Activated CD4-positive, alpha-beta memory T cell treated with anti-CD3 and anti-CD28 coated beads, Interleukin-2, amount 10 ng/mL, durations not matched to agents 7 days and 5 days (primary cell): ENCODE measurements around the gene VAMP8. TPM values are rescaled to one million over a fixed set of nuclear protein-coding genes. Genes with fewer than 3 reads are reported as not detected.

Experiments
- CTCF ChIA-PET: fragments of 350-600 bp; sonication (Branson Sonifier 250); formaldehyde crosslinking; loops from one replicate; lab custom pipeline; 2021; ENCODE audit warnings: antibody characterized with exemption, inconsistent platforms; lab: Charles Lee
- POLR2A ChIA-PET: fragments of 350-600 bp; sonication (Branson Sonifier 250); formaldehyde crosslinking; loops from one replicate; lab custom pipeline; 2021; ENCODE audit warnings: antibody characterized with exemption; lab: Charles Lee
- DNase-seq: peaks from one replicate; pipeline ENCODE4 v3.0.0-alpha.2; 2020
- H3K27ac Mint-ChIP-seq: one replicate; pipeline ENCODE4 v1.8.0; 2021; ENCODE audit warnings: mild to moderate bottlenecking, mixed read lengths
- H3K27me3 Mint-ChIP-seq: one replicate; pipeline ENCODE4 v1.8.0; 2021; ENCODE audit warnings: mixed read lengths
- H3K36me3 Mint-ChIP-seq: one replicate; pipeline ENCODE4 v1.8.0; 2021; ENCODE audit warnings: low read depth, mixed read lengths
- H3K4me1 Mint-ChIP-seq: one replicate; pipeline ENCODE4 v1.8.0; 2021; ENCODE audit warnings: mixed read lengths
- H3K4me3 Mint-ChIP-seq: one replicate; pipeline ENCODE4 v1.8.0; 2021; ENCODE audit warnings: mild to moderate bottlenecking, mixed read lengths
- H3K9me3 Mint-ChIP-seq: one replicate; pipeline ENCODE4 v1.8.0; 2021; ENCODE audit warnings: mixed read lengths
- total RNA-seq, 2 experiments: library from RNA; stranded (reverse); gene quantifications; one replicate each; pipeline ENCODE4 v1.2.3, GENCODE V29; 2021

Gene VAMP8
- total RNA-seq, 2 experiments from 2014 or later = 132 to 133 TPM

DNA sequence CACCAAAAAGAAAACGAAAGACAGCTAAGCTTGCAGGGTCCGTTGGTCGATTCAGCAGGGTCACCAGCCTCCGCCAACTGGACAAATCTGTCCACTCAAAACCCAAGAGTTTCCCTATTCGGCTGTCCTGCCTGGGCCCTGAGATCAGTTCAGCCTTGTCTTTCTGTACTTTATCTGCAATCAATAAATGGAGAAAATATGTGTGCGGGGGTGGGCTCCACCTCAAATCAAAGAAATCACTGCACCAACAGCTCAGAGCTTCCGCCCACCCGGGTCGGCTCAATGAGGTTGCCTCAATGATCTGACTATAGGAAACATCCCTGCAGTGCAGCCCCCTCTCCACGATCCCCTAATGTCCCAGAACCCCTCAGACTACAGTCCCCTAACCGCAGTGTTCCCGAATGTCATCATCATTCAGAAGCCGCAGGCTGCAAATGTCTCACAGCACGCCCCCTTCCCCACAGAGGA is 16.5 kb upstream of the VAMP8 start:
- CTCF ChIA-PET = interaction anchor here (0.6 to 2.2 kb wide), 7 partner anchors 10 to 261 kb away, joined by 3 to 27 read pairs (median 3); partner anchors contain the start of genes MAT2A, SH2D6 and VAMP8
- Mint-ChIP-seq H3K9me3 (no peaks in the 10 kb centered on the region), H3K27ac (peak overlapping the region; percentile 90), H3K27me3 (no peaks in the 10 kb centered on the region), H3K36me3 (peaks cover 8% of the 10 kb centered on the region), H3K4me1 (peaks cover 36% of the 10 kb centered on the region), H3K4me3 (peak overlapping the region; percentile 87)
- POLR2A ChIA-PET = interaction anchor here (0.8 to 2.9 kb wide), 16 partner anchors 8 to 234 kb away, joined by 3 to 25 read pairs (median 4); partner anchors contain the start of genes ELMOD3, MAT2A, RETSAT and RNF181
- DNase-seq = no peak

DNA sequence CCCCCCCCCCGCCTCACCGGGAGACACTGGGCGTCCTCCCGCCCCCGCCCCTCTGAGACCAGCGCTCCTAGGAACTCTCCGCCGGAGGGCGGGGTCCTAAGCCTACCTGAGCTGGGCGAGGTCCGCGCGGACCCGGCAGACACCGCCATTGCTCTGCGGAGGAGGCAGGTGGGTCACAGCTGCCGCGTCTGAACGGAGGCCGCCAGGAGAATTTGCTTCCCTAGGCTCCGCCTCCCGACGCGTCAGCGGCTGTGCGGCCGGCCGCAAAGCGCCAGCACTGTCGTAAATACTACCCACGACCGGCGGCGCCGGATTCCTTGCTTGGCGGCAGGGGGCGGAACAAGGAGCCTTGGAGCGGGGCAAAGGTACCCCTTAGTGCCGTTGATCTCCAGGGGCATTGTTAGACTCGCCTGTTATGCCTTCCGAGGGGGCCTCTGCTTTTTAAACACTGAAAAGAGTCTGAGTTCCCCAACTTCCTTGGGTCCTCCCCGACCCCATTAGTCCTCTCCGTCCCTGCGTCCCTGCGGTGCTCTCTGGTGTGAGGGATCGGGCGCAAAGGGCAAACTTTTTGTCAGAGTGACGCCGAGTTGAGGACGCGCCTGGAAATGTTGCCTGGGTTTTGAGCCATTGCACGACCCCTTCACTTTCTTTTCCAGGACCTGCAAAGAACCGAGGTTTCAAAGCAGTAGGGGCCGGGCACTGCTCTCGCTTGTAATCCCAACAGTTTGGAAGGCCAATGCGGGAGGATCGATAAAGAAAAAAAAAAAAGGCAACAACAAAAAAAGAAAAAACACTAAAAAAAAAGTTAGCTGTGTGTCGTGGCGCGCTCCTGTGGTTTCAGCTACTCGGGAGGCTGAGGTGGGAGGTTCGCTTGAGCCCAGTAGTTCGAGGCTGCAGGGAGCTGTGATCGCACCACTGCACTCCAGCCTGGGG is 15.8 kb upstream of the VAMP8 start, which contains the start of gene GGCX:
GGCX (minus strand) TSS at position 214 of the 933 bp plus-strand sequence; CDS start at position 149, 65 bp downstream.
- Mint-ChIP-seq H3K4me1 (peaks cover 36% of the 10 kb centered on the region), H3K36me3 (peaks cover 8% of the 10 kb centered on the region), H3K9me3 (no peaks in the 10 kb centered on the region), H3K27me3 (no peaks in the 10 kb centered on the region), H3K27ac (peak within 1 kb of the TSS; percentile 90), H3K4me3 (peak within 1 kb of the TSS; percentile 87)
- DNase-seq = peak; percentile 96
- POLR2A ChIA-PET = interaction anchor here (0.6 to 2.9 kb wide), 13 partner anchors 9 to 207 kb away, joined by 3 to 25 read pairs (median 6); partner anchors contain the start of genes ELMOD3, MAT2A, RETSAT and SH2D6
- CTCF ChIA-PET = interaction anchor here (0.6 to 2.2 kb wide), 6 partner anchors 10 to 234 kb away, joined by 3 to 27 read pairs (median 4); partner anchors contain the start of genes MAT2A and VAMP8

DNA sequence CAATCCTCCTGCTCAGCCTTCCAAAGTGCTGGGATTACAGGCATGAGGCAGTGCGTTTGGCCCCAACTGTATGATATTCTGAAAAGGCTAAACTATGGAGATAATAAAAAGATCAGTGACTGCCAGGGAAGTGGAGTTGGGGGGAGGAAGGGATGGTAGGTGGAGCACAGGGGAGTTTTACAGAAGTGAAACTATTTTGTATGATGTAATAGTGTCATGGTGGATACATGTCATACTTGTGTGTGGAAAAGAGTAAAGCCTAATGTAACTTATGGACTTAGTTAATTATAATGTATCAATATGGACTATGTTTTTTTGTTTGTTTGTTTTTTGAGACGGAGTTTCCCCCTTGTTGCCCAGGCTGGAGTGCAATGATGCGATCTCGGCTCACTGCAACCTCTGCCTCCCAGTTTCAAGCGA is 13.2 kb upstream of the VAMP8 start:
- Mint-ChIP-seq H3K4me1 (peaks cover 28% of the 10 kb centered on the region), H3K9me3 (no peaks in the 10 kb centered on the region), H3K27ac (no peak overlapping the region), H3K4me3 (peak overlapping the region; percentile 5), H3K27me3 (no peaks in the 10 kb centered on the region), H3K36me3 (no peaks in the 10 kb centered on the region)
- ChIA-PET CTCF (no interaction called here), POLR2A (no interaction called here)
- no peak for DNase-seq

DNA sequence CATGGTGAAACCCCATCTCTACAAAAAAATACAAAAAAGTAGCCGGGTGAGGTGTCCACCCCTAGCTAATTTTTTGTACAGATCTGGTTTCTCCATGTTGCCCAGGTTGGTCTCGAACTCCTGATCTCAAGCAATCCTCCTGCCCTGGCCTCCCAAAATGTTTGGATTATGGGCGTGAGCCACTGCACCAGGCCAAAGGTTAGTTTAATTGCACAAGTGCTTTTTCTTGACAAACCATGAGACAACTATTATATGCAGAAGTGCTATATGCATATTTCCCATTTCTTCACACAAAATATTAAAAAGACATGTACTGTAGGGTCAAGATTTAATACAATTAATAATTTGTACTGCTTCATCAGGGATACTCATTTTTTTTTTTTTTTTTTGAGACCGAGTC is 11.1 kb upstream of the VAMP8 start:
- Mint-ChIP-seq H3K4me1 (peaks cover 11% of the 10 kb centered on the region), H3K27me3 (peaks cover 12% of the 10 kb centered on the region), H3K36me3 (no peaks in the 10 kb centered on the region), H3K9me3 (no peaks in the 10 kb centered on the region), H3K4me3 (no peak overlapping the region), H3K27ac (no peak overlapping the region)
- POLR2A ChIA-PET = interaction anchor here (1.2 kb wide), 1 partner anchor 12 kb away, joined by 3 read pairs; the partner anchor contains the start of gene VAMP8
- no peak for DNase-seq
- CTCF ChIA-PET = interaction anchor here (0.7 to 1.6 kb wide), 2 partner anchors 10 to 175 kb away, joined by 3 to 4 read pairs; no protein-coding TSS in a partner anchor

DNA sequence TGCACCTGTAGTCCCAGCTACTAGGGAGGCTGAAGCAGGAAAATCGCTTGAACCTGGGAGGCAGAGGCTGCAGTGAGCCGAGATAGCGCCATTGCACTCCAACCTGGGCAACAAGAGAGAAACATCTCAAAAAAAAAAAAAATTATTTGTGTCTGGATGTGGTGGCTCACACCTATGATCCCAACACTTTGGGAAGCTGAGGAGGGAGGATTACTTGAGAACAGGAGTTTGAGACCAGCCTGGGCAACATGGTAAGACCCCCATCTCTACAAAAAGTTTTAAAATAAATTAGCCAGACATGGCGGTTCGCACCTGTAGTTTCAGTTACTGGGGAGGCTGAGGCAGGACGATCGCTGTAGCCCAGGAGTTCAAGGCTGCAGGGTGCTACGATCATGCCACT is 1.6 kb upstream of the VAMP8 start:
- peaks cover 27% of the 10 kb centered on the region for H3K4me1 Mint-ChIP-seq
- peaks cover 13% of the 10 kb centered on the region for H3K27me3 Mint-ChIP-seq
- H3K36me3 Mint-ChIP-seq = peaks cover 19% of the 10 kb centered on the region
- ChIA-PET CTCF (interaction anchor here (1.1 kb wide), 1 partner anchor 12 kb away, joined by 3 read pairs; no protein-coding TSS in a partner anchor), POLR2A (interaction anchor here (2.1 kb wide), 1 partner anchor 30 kb away, joined by 5 read pairs; no protein-coding TSS in a partner anchor)
- no peak for DNase-seq
- H3K9me3 Mint-ChIP-seq = no peaks in the 10 kb centered on the region
- H3K27ac Mint-ChIP-seq = no peak overlapping the region
- H3K4me3 Mint-ChIP-seq = no peak overlapping the region

DNA sequence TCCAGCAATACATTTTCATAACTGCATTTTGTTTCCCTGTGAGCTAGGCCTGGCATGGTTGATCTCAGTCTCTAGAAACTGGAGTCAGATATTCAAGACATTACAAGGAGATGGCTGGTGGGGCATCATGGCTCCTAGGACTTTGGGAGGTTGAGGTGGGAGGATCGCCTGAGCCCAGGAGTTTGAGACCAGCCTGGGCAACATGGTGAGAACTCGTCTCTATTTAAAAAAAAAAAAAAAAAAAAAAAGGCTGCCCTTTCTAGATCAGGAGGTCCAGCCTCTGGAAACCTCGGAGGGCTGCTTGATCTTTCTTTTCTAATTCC is 362 bp upstream of the VAMP8 start:
- Mint-ChIP-seq H3K27me3 (peaks cover 6% of the 10 kb centered on the region), H3K9me3 (no peaks in the 10 kb centered on the region), H3K27ac (peak overlapping the region; percentile 68), H3K4me3 (peak overlapping the region; percentile 97), H3K36me3 (peaks cover 26% of the 10 kb centered on the region), H3K4me1 (peaks cover 34% of the 10 kb centered on the region)
- POLR2A ChIA-PET = interaction anchor here (0.6 to 4.9 kb wide), 12 partner anchors 10 to 399 kb away, joined by 3 to 38 read pairs (median 6); partner anchors contain the start of genes C2orf68, ELMOD3, MAT2A and RETSAT
- CTCF ChIA-PET = interaction anchor here (0.7 to 1.8 kb wide), 6 partner anchors 15 to 665 kb away, joined by 3 to 6 read pairs (median 3); partner anchors contain the start of gene GGCX
- no peak for DNase-seq

DNA sequence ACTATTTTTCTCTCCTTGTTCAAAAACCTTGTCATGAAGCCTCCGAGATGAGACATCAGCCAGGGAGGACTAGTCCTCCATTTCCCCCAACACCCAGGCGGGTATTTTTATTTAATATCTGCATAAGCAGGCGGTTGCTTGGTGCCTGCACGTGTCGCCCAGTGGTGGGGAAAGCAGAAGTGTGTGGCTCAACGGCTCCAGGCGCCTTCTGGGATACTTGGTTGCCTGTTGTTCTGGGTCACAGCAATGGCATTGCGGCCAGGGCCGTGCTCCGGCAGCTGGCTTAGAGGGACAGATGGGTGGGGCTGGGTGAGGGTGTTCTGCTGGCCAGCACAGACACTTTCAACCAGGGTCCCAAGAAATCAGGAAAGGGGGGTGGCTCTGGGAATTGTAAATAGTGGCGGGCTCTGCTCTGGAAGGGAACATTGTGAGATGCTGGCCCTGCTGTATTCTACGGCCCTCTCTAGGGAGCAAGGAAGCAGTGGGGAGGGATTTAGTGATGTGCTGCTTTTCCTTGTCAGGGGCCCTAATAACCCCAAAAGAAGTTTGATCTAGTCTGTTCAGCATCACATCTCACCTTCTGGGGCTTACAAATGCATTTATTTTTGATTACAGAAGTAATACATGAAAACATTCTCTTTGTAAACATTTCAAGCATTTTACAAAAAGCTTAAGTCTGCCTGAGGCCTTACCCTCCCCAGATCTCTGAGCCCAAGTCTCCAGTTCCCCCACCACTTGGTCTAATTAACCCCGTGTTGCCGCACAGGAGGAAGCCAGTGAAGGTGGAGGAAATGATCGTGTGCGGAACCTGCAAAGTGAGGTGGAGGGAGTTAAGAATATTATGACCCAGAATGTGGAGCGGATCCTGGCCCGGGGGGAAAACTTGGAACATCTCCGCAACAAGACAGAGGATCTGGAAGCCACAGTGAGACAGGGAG is 1.1 kb downstream of the VAMP8 start:
- no peaks in the 10 kb centered on the region for H3K27me3 Mint-ChIP-seq
- ChIA-PET POLR2A (interaction anchor here (0.6 to 4.9 kb wide), 20 partner anchors 9 to 225 kb away, joined by 3 to 38 read pairs (median 4); partner anchors contain the start of genes C2orf68, ELMOD3, GGCX and MAT2A), CTCF (interaction anchor here (1.2 to 1.8 kb wide), 4 partner anchors 9 to 59 kb away, joined by 3 to 6 read pairs (median 4); no protein-coding TSS in a partner anchor)
- DNase-seq = peak; percentile 35
- H3K27ac Mint-ChIP-seq = peak overlapping the region; percentile 68
- peaks cover 39% of the 10 kb centered on the region for H3K36me3 Mint-ChIP-seq
- H3K9me3 Mint-ChIP-seq = no peaks in the 10 kb centered on the region
- H3K4me3 Mint-ChIP-seq = peak overlapping the region; percentile 97
- H3K4me1 Mint-ChIP-seq = peaks cover 42% of the 10 kb centered on the region

DNA sequence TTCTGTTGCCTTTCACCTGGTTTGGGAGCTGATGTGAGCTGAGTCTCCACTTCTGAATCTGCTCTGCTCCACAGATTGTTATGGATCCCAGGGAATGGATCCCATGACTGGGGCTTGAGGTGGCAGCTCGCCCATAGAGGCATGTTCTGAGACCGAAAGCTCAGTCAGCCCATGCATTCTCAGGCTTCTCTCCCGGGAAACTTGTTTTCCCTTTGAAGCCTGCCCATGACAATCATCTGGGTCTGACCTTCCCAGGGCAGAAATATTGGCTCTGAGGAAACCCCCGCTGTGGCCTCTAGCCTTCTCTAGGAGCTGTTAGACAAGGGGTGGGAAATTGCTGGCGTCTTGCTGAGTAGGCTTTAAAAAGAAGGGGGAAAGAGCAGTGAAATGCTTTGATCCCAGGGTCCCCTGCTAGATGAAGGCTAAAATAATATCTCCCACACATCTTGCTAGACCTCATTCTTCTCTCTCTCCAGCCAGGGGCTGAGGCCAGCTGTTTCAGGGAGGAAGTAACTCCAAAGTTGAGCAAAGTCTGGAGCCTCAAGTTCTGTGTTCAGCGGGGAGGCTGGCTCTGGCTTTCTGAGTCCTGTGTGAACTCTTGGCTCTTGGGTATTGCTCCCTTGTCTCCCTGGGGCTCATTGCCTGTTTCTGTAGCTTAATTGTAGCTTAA is 2.0 kb downstream of the VAMP8 start:
- POLR2A ChIA-PET = interaction anchor here (0.6 to 4.9 kb wide), 9 partner anchors 8 to 173 kb away, joined by 3 to 38 read pairs (median 6); partner anchors contain the start of genes GGCX, MAT2A, RNF181 and SH2D6
- no peaks in the 10 kb centered on the region for H3K9me3 Mint-ChIP-seq
- peaks cover 48% of the 10 kb centered on the region for H3K4me1 Mint-ChIP-seq

DNA sequence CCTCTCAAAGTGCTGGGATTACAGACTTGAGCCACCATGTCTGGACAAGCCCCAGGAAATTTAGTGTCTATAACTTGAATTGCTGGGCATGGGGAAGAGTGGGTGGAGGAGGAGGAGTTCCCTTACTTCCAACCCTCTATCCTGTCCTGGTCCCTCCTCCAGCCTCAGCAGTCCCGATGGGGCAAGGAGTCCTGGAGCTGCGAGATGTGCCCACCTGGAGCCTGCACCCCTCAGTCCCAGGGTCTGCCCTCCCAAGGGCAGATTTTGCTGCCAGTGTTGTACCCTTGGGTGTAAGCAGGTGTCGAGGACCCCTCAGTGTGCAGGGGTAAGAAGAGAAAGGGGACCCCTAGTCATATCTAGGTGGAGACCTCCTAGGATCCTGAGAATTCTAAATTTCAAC is 2.8 kb downstream of the VAMP8 start:
- Mint-ChIP-seq H3K27me3 (no peaks in the 10 kb centered on the region), H3K36me3 (peaks cover 46% of the 10 kb centered on the region), H3K9me3 (no peaks in the 10 kb centered on the region), H3K4me1 (peaks cover 52% of the 10 kb centered on the region), H3K27ac (no peak overlapping the region), H3K4me3 (no peak overlapping the region)
- ChIA-PET POLR2A (interaction anchor here (3.5 to 4.9 kb wide), 2 partner anchors 15 to 41 kb away, joined by 28 to 38 read pairs; partner anchors contain the start of genes MAT2A and RNF181), CTCF (no interaction called here)
- DNase-seq = no peak

More for the DNA sequence above, 2.0 kb downstream of the VAMP8 start:
- H3K27ac Mint-ChIP-seq = peak overlapping the region; percentile 68
- peak overlapping the region; percentile 97 for H3K4me3 Mint-ChIP-seq
- peaks cover 44% of the 10 kb centered on the region for H3K36me3 Mint-ChIP-seq
- CTCF ChIA-PET = no interaction called here
- DNase-seq = no peak
- H3K27me3 Mint-ChIP-seq = no peaks in the 10 kb centered on the region

DNA sequence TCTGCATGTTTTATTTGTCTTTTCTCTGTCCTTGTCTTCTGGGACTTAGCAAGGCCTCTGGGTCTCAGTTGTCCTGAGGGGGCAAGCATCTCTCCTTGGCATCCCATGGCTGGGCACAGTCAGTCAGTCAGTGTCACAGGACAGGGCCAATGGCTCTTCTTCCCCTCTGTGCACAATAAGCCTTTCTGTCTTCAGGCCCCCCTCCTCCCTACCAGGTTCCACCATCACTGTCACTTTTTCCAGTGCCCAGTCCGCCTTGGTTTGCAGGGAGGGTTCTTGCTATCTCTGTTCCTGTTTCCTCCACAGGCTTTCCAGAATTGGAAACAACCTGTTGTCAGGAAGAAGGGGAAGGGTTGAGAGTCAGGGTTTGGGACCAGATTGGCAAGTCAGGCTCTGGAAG is 5.1 kb downstream of the VAMP8 start:
- Mint-ChIP-seq H3K27ac (peak overlapping the region; percentile 14), H3K9me3 (no peaks in the 10 kb centered on the region), H3K4me1 (peaks cover 66% of the 10 kb centered on the region), H3K27me3 (no peaks in the 10 kb centered on the region), H3K4me3 (no peak overlapping the region), H3K36me3 (peaks cover 47% of the 10 kb centered on the region)
- DNase-seq = no peak
- ChIA-PET POLR2A (no interaction called here), CTCF (no interaction called here)

DNA sequence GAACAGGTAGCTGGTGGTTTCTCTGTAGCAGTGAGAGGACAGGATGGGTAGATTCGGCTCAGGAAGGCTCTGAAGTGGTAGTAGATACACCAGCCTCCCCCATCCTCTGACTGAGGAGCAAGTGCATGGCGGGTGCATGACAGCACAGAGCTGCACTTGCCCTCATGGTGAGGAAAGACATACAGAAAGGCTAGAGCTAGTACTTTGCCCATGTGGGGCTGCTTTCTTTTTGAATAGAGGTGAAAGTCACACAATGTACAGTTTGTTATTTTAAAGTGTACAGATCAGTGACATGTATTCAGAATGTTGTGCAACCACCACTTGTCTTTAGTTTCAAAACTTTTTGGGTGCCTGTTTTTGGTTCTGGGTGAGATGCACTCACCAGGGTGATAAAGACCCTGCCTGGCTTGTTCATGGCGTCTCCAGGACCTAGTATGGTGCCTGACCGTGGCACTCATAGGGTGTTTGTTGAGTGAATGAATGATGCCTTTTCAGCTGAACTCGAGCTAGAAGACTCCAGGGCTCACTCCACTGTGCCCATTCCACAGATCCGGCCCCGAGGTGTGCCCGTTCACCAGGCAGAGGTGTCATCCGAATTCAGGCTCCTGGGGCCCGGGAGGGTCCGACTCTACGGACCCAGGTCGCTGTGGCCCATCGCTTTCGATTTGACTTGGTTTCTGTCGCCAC is 6.4 kb downstream of the VAMP8 start:
- peaks cover 66% of the 10 kb centered on the region for H3K4me1 Mint-ChIP-seq

More for the DNA sequence above, 6.4 kb downstream of the VAMP8 start:
- ChIA-PET POLR2A (interaction anchor here (0.9 to 3.1 kb wide), 8 partner anchors 9 to 257 kb away, joined by 3 to 40 read pairs (median 10); partner anchors contain the start of genes C2orf68, GGCX, MAT2A and RNF181), CTCF (no interaction called here)
- H3K4me3 Mint-ChIP-seq = peak overlapping the region; percentile 91
- H3K27ac Mint-ChIP-seq = peak overlapping the region; percentile 88
- peak; percentile 50 for DNase-seq
- H3K36me3 Mint-ChIP-seq = peaks cover 42% of the 10 kb centered on the region
- no peaks in the 10 kb centered on the region for H3K9me3 Mint-ChIP-seq
- no peaks in the 10 kb centered on the region for H3K27me3 Mint-ChIP-seq
